Anterior cingulate cortex (tissue), 58 donors: ENCODE measurements around the gene VAMP1.
A peak's percentile ranks its signal among the peaks of the same experiment; 100 is the strongest.
"Not testable (repeated sequence)": the region's sequence is repeated elsewhere in the genome, so short reads cannot be mapped to it uniquely, and the experiment has no call there.

Experiments used
- DNase-seq, 58 donors: peaks; one replicate each; lab custom pipeline; 2025; lab: John Stamatoyannopoulos, UW

Gene VAMP1

GRCh38 chr12:6427796-6428195, 42.7 kb downstream of the VAMP1 start:
- DNase-seq: not testable (repeated sequence)

- DNase-seq: peak in 2 of 58 donors; percentile 10 to 20
Observed at GRCh38 chr12:6426882-6427671, 43.4 kb downstream of the VAMP1 start.

- peak in 23 of 58 donors; percentile 6 to 70 (median 19) for DNase-seq
Observed at GRCh38 chr12:6425590-6426531, 44.6 kb downstream of the VAMP1 start.

- DNase-seq: no peak
Observed at GRCh38 chr12:6424866-6425265, 45.6 kb downstream of the VAMP1 start.

- DNase-seq: no peak
Observed at GRCh38 chr12:6424008-6424347, 46.5 kb downstream of the VAMP1 start.

GRCh38 chr12:6423267-6424007, 47.0 kb downstream of the VAMP1 start:
- DNase-seq: peak in 53 of 58 donors; percentile 11 to 85 (median 56)

- DNase-seq: no peak
Observed at GRCh38 chr12:6420364-6420763, 50.1 kb downstream of the VAMP1 start.

GRCh38 chr12:6418796-6419195, 51.7 kb downstream of the VAMP1 start:
- no peak for DNase-seq

GRCh38 chr12:6416596-6416995, 53.9 kb downstream of the VAMP1 start:
- DNase-seq: peak in 3 of 58 donors; percentile 8 to 36 (median 27)
